HG03064 (cell line): ENCODE results near the gene DYNLT3.

Experiments
- ATAC-seq: cut with Tn5 transposase; IDR thresholded peaks from one replicate; pipeline ENCODE4 v1.9.1; 2021; ENCODE audit warnings: low read depth; ENCODE audit not compliant: unreplicated experiment

DYNLT3 gene

GRCh38 chrX:37796310-37796709 is 51.1 kb downstream of the DYNLT3 start:
- ATAC-seq, result peak; percentile 8
